Stimulated activated CD8-positive, alpha-beta memory T cell treated with anti-CD3 and anti-CD28 coated beads, Interleukin-4, amount 100 ng/mL, for 4 hours (primary cell): ENCODE results near the gene C1QB.
"Not testable (repeated sequence)": the region's sequence is repeated elsewhere in the genome, so short reads cannot be mapped to it uniquely, and the experiment has no call there.

Experiments used
- DNase-seq, 2 donors: peaks; one replicate each; pipeline ENCODE4 v3.0.0-alpha.2; 2020; ENCODE audit warnings: low read depth in 2 of 2, low spot score in 1 of 2

Gene C1QB

GRCh38 chr1:22694172-22694571 is 41.1 kb downstream of the C1QB start:
- DNase-seq, result no peak

- no peak for DNase-seq
Observed at GRCh38 chr1:22696610-22697009, 43.6 kb downstream of the C1QB start.

- no peak for DNase-seq
Observed at GRCh38 chr1:22697980-22698379, 44.9 kb downstream of the C1QB start.

- no peak for DNase-seq
Observed at GRCh38 chr1:22699681-22700520, 46.9 kb downstream of the C1QB start.

- DNase-seq, result no peak
Observed at GRCh38 chr1:22702296-22703085, 49.5 kb downstream of the C1QB start.

- DNase-seq, result peak; percentile 53 to 54
Observed at GRCh38 chr1:22704440-22705067, 51.5 kb downstream of the C1QB start.

- no peak for DNase-seq
Observed at GRCh38 chr1:22705586-22705985, 52.5 kb downstream of the C1QB start.

- DNase-seq, result not testable (repeated sequence)
Observed at GRCh38 chr1:22706100-22706499, 53.1 kb downstream of the C1QB start.

GRCh38 chr1:22708777-22709176 is 55.7 kb downstream of the C1QB start:
- DNase-seq, result no peak

GRCh38 chr1:22709227-22709626 is 56.2 kb downstream of the C1QB start:
- DNase-seq, result no peak

GRCh38 chr1:22709891-22710700 is 57.1 kb downstream of the C1QB start:
- DNase-seq, result no peak

GRCh38 chr1:22710701-22711049 is 57.6 kb downstream of the C1QB start, which contains the start of gene EPHB2:
TSS of gene EPHB2 (plus strand) at chr1:22710839. CDS start at chr1:22710983, 144 bp downstream.
- no peak for DNase-seq

GRCh38 chr1:22711071-22711470 is 58.0 kb downstream of the C1QB start:
- DNase-seq, result no peak
